ENCODE measurements around the gene TNS1.

Gene TNS1

DNA sequence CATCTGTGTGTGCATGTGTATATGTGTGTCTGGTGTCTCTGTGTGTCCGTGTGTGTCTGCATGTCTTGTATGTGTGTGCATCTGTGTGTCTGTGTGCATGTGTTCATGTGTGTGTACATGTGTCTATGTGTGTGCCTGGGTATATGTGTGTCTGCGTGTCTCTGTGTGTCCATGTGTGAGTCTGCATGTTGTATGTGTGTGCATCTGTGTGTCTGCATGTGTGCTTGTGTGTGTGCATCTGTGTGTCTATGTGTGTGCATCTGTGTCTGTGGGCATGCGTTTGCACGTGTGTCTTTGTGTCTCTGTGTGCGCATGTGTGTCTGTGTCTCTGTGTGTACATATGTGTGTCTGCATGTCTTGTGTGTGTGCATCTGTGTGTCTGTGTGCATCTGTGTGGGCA lies 207.7 kb downstream of the TNS1 start:
- DNase-seq (ENCODE audit: low spot score), result no peak
- no peak for TF ChIP-seq CTCF (IDR thresholded peaks at IDR 0.05; ENCODE audit: extremely low read depth, missing control alignments)

GRCh38 chr2:217794133-217794986 lies 208.4 kb downstream of the TNS1 start:
- no peak for TF ChIP-seq CTCF (IDR thresholded peaks at IDR 0.05; ENCODE audit: extremely low read depth, missing control alignments)

GRCh38 chr2:217793566-217794132 lies 209.1 kb downstream of the TNS1 start:
- TF ChIP-seq CTCF (IDR thresholded peaks at IDR 0.05; ENCODE audit: extremely low read depth, missing control alignments), result no peak

More at GRCh38 chr2:217794133-217794986, 208.4 kb downstream of the TNS1 start:
- peak; percentile 1 for DNase-seq (ENCODE audit: low spot score)

DNA sequence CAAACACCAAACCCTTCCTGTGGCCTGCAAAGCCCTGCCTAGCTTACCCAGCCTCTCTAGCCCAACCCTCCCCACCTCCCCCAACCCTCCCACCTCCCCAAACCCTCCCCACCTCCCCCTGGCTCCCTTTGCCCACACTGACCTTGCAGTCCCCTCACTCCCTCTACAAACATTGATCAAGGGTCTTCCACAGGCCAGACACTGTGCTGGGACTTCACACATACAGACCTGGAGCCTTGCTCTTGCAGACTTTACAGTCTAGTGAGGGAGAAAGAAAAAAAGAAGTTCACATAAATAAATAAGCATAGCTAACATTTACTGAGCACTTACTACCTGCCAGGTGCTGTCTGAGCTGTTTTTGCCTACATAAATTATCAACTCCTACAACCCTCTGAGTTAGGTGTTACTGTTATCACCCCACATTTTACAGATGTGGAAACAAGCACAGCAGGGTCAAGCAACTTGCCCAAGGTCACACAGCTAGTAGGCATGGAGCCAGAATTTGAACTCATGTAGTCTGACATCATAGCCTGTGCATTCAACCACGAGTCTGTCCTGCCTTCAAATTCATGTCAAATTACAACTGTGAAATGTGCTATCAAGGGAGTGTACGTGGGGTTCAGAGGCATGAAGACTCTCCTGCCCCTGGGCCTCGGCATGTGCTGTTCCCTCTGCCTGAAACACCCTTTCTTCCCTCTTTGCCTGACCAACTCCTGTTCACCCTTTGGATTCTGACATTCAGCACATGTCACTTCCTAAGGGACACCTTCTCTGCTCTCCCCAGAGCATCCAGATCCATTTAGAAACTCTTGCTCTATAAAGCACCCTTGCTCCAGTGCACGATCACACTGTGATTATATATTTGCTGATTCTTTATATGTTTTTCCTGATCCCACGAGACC lies 209.9 kb downstream of the TNS1 start:
- no peak for DNase-seq (ENCODE audit: low spot score)
- TF ChIP-seq CTCF (IDR thresholded peaks at IDR 0.05; ENCODE audit: extremely low read depth, missing control alignments), result no peak

More at GRCh38 chr2:217793566-217794132, 209.1 kb downstream of the TNS1 start:
- no peak for DNase-seq (ENCODE audit: low spot score)

- no peak for DNase-seq (ENCODE audit: low spot score)
- TF ChIP-seq CTCF (IDR thresholded peaks at IDR 0.05; ENCODE audit: extremely low read depth, missing control alignments), result no peak
Observed at GRCh38 chr2:217791551-217791950, 211.2 kb downstream of the TNS1 start.

GRCh38 chr2:217790681-217791392 lies 212.0 kb downstream of the TNS1 start:
- DNase-seq (ENCODE audit: low spot score), result peak; percentile 3
- TF ChIP-seq CTCF (IDR thresholded peaks at IDR 0.05; ENCODE audit: extremely low read depth, missing control alignments), result no peak
